ENCODE measurements around the gene ST6GALNAC1. TPM values are rescaled to one million over a fixed set of nuclear protein-coding genes. Genes with fewer than 3 reads are reported as not detected.

ST6GALNAC1 gene
- total RNA-seq, 4 donors from 2014 or later: 2.4 to 5.6 TPM; not detected in 2

- 87% methylated on average over 22 to 24 of the region's 25 CpGs for WGBS, 2 donors
- no peak overlapping the region for H3K4me3 ChIP-seq (ENCODE audit: low read depth, poor library complexity, severe bottlenecking)
- no peak for DNase-seq (ENCODE audit: low spot score in 2 of 2)
- intact Hi-C loops (cut with DNase I; ENCODE audit: low total_unique reads): no loop called here
- TF ChIP-seq POLR2A (IDR thresholded peaks at IDR 0.05): no peak
- TF ChIP-seq CTCF (IDR thresholded peaks at IDR 0.05): no peak
These were observed 40.6 kb upstream of the ST6GALNAC1 start for GRCh38 chr17:76683921-76684745.

GRCh38 chr17:76683011-76683755 is 39.6 kb upstream of the ST6GALNAC1 start:
- no peak overlapping the region for H3K4me3 ChIP-seq (ENCODE audit: low read depth, poor library complexity, severe bottlenecking)
- intact Hi-C loops (cut with DNase I; ENCODE audit: low total_unique reads): no loop called here
- WGBS, 2 donors: 82 to 84% methylated on average over 18 of the region's 18 CpGs
- TF ChIP-seq POLR2A (IDR thresholded peaks at IDR 0.05): no peak
- no peak for TF ChIP-seq CTCF (IDR thresholded peaks at IDR 0.05)
- no peak for DNase-seq (ENCODE audit: low spot score in 2 of 2)

- intact Hi-C loops (cut with DNase I; ENCODE audit: low total_unique reads): no loop called here
- TF ChIP-seq POLR2A (IDR thresholded peaks at IDR 0.05): no peak
- no peak for TF ChIP-seq CTCF (IDR thresholded peaks at IDR 0.05)
- 45 to 47% methylated on average over 12 of the region's 12 CpGs for WGBS, 2 donors
- no peak for DNase-seq (ENCODE audit: low spot score in 2 of 2)
- no peak overlapping the region for H3K4me3 ChIP-seq (ENCODE audit: low read depth, poor library complexity, severe bottlenecking)
These were observed 38.7 kb upstream of the ST6GALNAC1 start for GRCh38 chr17:76682296-76682695.

GRCh38 chr17:76681222-76682137 is 37.9 kb upstream of the ST6GALNAC1 start:
- intact Hi-C loops (cut with DNase I; ENCODE audit: low total_unique reads): no loop called here
- 47 to 49% methylated on average over 16 of the region's 16 CpGs for WGBS, 2 donors
- DNase-seq (ENCODE audit: low spot score in 2 of 2): peak in 1 of 2 donors; percentile 61
- H3K4me3 ChIP-seq (ENCODE audit: low read depth, poor library complexity, severe bottlenecking): no peak overlapping the region
- TF ChIP-seq CTCF (IDR thresholded peaks at IDR 0.05): peak in 1 of 3 donors; percentile 40
- TF ChIP-seq POLR2A (IDR thresholded peaks at IDR 0.05): no peak

GRCh38 chr17:76679239-76679638 is 35.7 kb upstream of the ST6GALNAC1 start:
- intact Hi-C loops (cut with DNase I; ENCODE audit: low total_unique reads): no loop called here
- 70 to 86% methylated on average over 1 of the region's 1 CpG for WGBS, 2 donors
- no peak overlapping the region for H3K4me3 ChIP-seq (ENCODE audit: low read depth, poor library complexity, severe bottlenecking)
- no peak for DNase-seq (ENCODE audit: low spot score in 2 of 2)
- TF ChIP-seq CTCF (IDR thresholded peaks at IDR 0.05): no peak
- TF ChIP-seq POLR2A (IDR thresholded peaks at IDR 0.05): no peak
